Putamen (tissue), 1 donor: ENCODE results near the gene FAAH2.
"Not testable (repeated sequence)": the region's sequence is repeated elsewhere in the genome, so short reads cannot be mapped to it uniquely, and the experiment has no call there.

Experiments used
- DNase-seq: peaks from one replicate; pipeline ENCODE4 v3.0.0-alpha.2; 2016; ENCODE audit warnings: low spot score

Gene FAAH2

GRCh38 chrX:57380026-57380796 lies 93.7 kb downstream of the FAAH2 start:
- no peak for DNase-seq

- DNase-seq: not testable (repeated sequence)
Measured at GRCh38 chrX:57394162-57394561, 107.7 kb downstream of the FAAH2 start.

GRCh38 chrX:57403191-57403590 lies 116.7 kb downstream of the FAAH2 start:
- DNase-seq: not testable (repeated sequence)

DNA sequence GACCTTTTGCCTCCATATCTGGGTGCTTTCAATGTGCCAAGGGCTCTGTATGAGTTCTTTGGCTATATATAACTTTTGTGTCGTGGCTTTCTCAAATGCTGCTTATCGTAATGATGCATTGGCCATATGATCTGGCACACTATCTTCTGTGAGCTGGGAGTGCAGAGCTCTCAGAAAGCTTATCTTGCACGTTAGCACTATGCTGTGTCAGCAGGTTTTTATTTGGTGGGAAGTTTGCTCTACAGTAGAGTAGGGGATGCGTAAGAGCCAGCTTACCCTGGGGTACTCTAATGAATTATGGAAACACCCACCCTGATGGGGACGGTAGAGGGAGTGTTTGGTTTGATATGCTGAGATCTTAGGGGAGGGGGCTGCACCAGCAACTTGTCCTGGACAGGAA lies 119.6 kb downstream of the FAAH2 start:
- DNase-seq: no peak

- no peak for DNase-seq
Measured at GRCh38 chrX:57417827-57418226, 131.3 kb downstream of the FAAH2 start.

DNA sequence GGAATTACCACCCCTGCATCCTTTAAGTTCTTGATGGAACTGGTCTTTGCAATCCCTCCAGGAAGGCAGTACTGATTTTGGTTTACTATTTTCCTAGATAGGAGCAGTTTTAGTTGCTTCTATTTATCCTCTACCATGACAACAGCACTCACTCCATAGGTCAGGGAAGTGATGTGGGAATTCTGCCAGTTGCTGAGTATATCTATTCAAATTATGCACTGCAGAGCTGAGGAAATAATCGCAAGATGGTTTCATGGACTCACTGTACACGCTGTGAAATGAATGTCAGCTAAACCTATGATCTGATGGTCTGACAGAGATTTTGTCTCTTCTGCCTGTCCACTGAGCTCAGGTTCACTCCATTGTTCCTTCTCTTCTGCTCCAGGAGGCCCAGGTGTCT lies 135.8 kb downstream of the FAAH2 start:
- DNase-seq: no peak

GRCh38 chrX:57422790-57423189 lies 136.3 kb downstream of the FAAH2 start:
- no peak for DNase-seq

DNA sequence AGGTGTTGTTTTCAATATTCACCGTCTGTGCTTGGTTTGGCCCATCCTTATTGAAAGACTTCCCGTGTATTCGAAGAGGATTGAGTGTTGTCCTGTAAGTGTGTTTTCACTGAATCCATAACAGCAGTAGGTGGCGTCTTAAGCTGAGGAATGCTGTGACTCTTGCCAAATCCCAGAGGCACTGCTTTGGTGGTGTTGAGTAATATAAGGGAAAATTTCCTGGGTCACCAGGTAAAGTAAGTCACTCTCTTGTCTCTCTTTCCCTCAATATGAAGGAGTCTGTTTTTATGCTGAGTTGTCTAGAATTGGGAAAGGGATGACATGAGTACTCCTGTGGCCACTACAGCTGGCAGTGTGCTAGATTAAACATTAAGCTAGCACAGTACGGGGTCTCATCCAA lies 158.6 kb downstream of the FAAH2 start:
- DNase-seq: no peak

- no peak for DNase-seq
Measured at GRCh38 chrX:57445832-57446231, 159.3 kb downstream of the FAAH2 start.

- no peak for DNase-seq
Measured at GRCh38 chrX:57447856-57448255, 161.3 kb downstream of the FAAH2 start.

DNA sequence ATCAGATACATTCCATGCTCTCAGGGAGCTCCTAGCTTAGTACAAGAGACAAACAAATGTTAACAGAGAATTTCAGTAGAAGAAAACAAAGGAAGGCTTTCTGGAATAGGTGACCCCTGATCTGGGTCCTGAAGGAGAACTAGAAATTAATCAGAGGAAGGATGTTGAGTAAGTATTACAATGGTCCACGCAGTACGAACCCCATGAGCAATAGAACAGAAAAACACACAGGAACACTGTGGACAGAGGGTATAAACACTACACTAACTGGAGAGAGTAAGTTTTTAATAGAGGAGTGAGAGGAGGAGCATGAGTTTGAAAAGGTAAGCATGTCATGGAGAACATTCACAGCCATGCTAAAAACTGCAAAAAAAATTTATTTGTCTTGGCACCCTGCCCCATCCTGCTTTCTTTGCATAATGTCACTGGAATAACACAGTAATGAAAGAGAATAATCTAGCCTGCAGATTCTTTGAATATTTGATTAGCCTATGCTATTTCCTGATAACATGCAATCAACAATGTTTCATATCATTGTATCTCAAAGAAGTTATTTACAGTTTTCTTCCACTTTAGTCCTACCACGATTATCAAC lies 165.0 kb downstream of the FAAH2 start:
- DNase-seq: no peak

GRCh38 chrX:57453901-57454300 lies 167.4 kb downstream of the FAAH2 start:
- DNase-seq: no peak

GRCh38 chrX:57481514-57481913 lies 195.0 kb downstream of the FAAH2 start:
- no peak for DNase-seq

DNA sequence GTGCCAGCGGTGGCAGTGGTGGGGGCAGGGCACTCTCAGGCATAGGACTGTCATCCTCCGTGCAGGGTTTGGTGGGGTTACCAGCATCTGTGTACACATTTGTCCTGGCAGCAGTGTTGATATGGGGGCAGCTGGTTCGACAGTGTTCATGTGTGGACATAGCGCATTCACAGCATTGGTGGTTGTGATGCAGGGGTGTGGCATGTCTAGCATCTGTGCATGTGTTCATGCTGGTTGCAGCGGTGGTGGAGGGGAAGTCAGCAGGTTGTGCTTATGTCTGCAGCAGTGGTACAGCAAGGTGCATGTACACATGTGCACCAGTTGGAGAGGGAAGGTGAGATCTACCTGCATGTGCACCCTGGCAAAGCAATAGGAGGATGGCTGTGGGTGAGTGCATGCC lies 230.0 kb downstream of the FAAH2 start:
- DNase-seq: no peak

GRCh38 chrX:57519578-57520118 lies 233.1 kb downstream of the FAAH2 start:
- DNase-seq: no peak

DNA sequence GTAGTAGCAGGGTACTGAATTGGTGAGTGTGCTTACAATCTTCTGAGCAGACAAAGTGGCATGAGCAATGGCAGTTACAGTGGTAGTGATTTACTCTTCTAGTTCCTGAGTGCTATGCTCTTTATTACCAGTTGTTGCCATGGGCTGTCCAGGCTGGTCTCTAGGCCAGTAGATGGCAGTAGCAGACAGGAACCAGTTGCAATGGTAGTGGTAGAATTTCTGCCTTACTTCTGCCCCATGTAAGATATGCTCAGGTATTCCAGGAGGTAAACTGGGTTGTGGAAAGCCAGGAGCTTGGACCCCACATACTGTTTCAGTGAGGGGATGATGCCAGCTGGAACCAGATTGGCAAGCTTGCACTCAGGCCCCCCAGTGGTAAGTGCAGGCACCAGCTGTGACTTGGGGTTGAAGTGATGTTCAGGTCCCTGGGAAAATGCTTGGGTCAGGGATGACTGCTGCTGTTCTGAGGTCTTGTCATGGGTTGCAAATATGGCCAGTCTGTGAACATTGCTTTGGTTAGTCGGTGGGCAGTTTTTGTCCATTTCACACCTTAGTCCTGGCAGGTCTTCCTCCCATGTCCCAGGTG lies 242.3 kb downstream of the FAAH2 start:
- DNase-seq: no peak
